Hindlimb muscle (tissue), 1 donor: Measurements from ENCODE around the gene SORCS1. TPM values are rescaled to one million over a fixed set of nuclear protein-coding genes. Genes with fewer than 3 reads are reported as not detected.

Source experiments
- DNase-seq: peaks from one replicate; pipeline ENCODE4 v3.0.0-alpha.2; 2013
- polyA plus RNA-seq: library from polyadenylated mRNA; unstranded; fragments of 120-200 nt; gene quantifications from one replicate; pipeline ENCODE4 v1.2.1, GENCODE V29; 2013; ENCODE audit not compliant: insufficient read length

Gene SORCS1
- polyA plus RNA-seq, 1 donor, result 4.7 TPM

DNA sequence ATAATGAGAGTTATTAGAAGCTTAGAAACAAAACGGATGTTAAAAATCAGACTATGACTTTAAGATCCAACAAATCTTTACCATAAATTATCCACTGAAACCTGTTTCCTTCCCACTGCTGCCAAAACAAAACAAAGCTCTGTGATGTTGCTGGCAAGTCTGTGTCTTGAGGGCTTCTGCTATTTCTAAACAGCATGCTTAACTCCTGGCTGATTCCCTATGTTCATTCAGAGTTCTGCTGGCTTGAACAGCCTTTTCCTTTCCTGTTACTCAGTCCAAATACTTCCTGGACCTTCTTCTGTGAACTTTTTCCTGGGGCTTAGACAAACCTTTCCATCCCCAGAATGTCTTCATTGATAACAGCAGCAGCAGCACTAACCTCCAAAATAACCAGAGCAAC, 448.1 kb downstream of the SORCS1 start:
- peak; percentile 70 for DNase-seq

DNA sequence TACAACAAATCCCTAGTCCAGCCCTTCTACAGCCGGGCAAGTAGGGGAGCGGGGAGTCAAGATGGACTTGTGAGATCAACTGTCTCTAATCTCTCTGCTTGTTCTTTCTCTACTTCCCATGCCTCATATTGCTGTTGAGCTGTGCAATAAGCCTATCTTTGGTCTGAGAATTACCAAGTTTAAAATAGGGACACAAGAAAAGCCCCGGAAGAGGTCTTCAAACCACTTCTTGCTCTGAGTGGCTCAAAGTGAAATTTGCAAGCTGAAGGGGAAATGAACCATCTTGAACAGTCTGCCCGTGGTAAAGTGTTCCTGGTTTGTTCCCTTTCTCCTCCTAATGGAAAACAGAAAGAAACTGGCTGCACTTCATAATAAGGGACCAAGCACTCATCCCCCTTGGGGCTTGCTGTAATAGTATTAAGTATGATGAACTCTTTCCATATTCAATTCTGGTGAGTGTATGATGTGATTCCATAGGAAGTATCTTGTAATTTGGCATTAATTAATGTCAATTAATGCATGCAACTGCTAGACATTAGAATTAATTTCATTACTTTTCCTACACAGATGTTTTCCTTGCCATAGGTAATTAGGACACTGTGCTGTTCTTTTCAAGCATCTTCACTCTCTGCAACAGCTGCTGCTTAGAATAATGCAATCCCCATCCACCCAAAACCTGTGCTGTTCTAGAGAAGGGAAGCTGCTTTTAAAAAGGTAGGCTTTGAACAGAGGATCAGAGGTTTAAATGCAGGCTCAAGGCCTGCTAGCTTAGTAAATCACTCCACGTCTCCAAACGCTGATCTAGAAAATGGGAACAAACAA, 449.6 kb downstream of the SORCS1 start:
- no peak for DNase-seq

GRCh38 chr10:106713846-106714245, 450.7 kb downstream of the SORCS1 start:
- no peak for DNase-seq

GRCh38 chr10:106712988-106713387, 451.5 kb downstream of the SORCS1 start:
- DNase-seq, result no peak

DNA sequence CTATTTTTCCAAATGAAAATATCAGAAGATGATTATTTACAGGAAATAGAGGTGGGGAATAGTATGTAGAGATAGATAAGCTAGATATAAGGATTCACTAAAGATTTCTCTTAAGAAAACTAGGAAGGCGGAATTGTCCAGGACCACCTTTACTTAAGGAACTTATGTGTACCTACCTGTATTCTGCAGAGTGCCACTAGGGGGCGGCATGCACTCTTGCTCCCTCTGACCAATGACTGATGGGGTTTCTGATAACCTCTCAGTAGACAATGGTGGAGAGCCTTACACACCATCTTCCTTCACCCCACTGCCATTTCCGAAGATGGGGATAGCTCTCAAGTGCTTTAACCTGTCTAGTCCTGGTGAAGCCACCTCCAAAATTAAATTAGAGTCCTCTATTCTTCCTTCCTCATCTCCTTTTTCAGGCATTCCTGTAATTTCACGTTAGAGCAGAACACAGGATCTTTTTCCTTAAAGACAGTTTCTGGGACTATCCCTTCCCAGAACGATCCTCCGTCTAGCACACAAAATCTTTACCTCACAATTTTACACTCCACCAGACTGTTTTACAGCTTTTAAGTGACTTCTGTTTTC, 453.1 kb downstream of the SORCS1 start:
- no peak for DNase-seq

GRCh38 chr10:106708506-106708905, 456.0 kb downstream of the SORCS1 start:
- no peak for DNase-seq

GRCh38 chr10:106707657-106708056, 456.8 kb downstream of the SORCS1 start:
- DNase-seq, result no peak

- no peak for DNase-seq
Observed at GRCh38 chr10:106706127-106706526, 458.4 kb downstream of the SORCS1 start.

GRCh38 chr10:106705681-106706100, 458.8 kb downstream of the SORCS1 start:
- peak; percentile 76 for DNase-seq

- no peak for DNase-seq
Observed at GRCh38 chr10:106696239-106696638, 468.3 kb downstream of the SORCS1 start.

- DNase-seq, result no peak
Observed at GRCh38 chr10:106694696-106695095, 469.8 kb downstream of the SORCS1 start.

DNA sequence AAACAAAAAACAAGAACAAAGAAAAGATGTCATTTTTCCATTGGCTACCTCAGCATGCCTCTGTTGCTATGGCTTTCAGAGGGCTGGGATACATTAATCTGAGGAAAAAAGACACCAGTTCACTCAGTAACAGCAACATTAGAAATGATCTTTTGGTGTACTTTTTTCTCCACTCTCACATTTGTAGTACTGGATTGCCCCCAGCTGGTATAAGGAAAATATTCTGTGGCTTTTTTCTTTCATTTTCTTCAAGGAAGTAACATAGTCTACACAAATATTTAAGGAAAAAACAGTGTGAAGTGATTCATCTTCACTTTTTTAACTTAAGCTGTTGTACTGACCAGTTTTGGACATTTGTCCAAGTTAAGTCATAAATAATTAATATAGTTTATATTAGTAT, 482.3 kb downstream of the SORCS1 start:
- peak; percentile 19 for DNase-seq

DNA sequence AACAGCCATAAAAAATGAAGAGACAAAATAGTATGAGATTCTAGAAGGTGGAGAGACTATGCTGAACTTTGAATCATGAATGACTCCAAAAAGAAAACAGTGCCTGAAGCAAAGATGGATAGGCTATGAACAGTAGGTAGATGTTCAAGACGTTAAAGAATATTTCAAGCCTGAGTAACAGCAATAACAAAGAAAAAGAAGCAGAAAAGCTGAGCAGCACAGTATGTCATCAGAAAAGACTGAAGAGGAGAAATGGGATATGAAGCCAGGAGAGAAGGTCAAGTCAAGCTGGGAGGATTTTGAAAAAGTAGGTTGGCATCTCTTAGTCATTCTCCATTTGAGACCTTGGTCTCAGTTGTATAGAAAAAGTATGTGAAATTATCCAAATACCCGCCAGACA, 484.4 kb downstream of the SORCS1 start:
- DNase-seq, result no peak

- DNase-seq, result no peak
Observed at GRCh38 chr10:106679314-106679713, 485.2 kb downstream of the SORCS1 start.

- DNase-seq, result no peak
Observed at GRCh38 chr10:106672517-106673175, 491.9 kb downstream of the SORCS1 start.

DNA sequence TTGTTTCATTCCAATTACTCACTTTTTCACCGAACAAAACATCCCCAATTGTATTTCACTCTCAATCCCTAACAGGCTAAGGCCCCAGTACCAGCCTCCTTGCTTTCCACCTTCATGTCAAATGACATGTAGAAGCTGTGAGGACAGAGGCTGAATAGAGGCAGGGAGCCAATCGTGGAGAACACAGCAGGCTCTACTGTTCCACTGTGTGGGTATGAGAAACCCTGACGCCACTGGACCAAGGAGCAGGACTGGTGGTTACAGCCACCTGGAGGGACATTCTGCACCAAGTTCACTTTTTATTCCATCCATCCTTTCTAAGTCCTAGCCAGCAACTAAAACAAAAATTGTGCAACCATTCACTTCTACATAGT, 502.8 kb downstream of the SORCS1 start:
- DNase-seq, result no peak

GRCh38 chr10:106661133-106661766, 503.3 kb downstream of the SORCS1 start:
- DNase-seq, result no peak

DNA sequence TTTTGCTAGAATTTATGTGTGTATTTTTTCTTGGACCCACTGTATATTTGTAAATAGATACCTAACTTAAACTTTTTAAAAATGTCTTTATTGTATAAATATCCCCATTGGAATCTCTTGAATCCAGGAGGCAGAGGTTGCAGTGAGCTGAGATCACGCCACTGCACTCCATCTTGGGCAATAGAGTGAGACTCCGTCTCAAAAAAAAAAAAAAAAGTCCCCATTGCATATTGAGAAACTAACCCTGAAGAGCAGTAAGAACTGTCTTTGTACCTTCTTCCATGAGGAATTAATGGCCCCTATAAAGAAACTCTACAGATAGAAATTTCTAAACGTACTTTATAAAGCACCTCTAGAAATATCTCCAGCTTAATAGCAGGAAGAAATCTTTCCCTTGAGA, 504.0 kb downstream of the SORCS1 start:
- DNase-seq, result no peak

GRCh38 chr10:106655636-106656035, 508.9 kb downstream of the SORCS1 start:
- DNase-seq, result peak; percentile 19

DNA sequence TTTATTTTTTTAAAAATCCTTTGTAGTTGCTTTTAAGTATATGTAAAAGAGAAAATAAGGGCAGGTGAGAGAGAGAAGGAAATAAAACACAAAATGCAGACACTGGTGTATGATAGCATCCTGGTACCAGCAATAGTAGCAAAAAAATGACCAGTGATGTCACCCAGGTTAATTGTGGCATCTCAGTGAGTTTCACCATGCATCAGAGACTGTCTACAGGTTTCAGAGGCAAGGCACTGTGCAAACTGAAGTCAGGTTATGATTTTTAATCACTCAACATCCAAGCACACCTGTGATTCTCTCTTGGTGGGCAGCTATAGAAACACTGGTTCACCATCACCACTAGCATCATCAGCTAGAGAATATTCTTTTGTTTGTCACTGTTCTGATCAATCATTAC, 509.3 kb downstream of the SORCS1 start:
- DNase-seq, result no peak

- DNase-seq, result no peak
Observed at GRCh38 chr10:106652279-106652678, 512.2 kb downstream of the SORCS1 start.

GRCh38 chr10:106648534-106649481, 515.7 kb downstream of the SORCS1 start:
- no peak for DNase-seq
